ENCODE data around the gene LIPE.

GRCh38 chr19:42367929-42368328 is 59.3 kb downstream of the LIPE start:
- TF ChIP-seq, protein P1, sequence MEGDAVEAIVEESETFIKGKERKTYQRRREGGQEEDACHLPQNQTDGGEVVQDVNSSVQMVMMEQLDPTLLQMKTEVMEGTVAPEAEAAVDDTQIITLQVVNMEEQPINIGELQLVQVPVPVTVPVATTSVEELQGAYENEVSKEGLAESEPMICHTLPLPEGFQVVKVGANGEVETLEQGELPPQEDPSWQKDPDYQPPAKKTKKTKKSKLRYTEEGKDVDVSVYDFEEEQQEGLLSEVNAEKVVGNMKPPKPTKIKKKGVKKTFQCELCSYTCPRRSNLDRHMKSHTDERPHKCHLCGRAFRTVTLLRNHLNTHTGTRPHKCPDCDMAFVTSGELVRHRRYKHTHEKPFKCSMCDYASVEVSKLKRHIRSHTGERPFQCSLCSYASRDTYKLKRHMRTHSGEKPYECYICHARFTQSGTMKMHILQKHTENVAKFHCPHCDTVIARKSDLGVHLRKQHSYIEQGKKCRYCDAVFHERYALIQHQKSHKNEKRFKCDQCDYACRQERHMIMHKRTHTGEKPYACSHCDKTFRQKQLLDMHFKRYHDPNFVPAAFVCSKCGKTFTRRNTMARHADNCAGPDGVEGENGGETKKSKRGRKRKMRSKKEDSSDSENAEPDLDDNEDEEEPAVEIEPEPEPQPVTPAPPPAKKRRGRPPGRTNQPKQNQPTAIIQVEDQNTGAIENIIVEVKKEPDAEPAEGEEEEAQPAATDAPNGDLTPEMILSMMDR (IDR thresholded peaks at IDR 0.05) = no peak
- TF ChIP-seq POLR2A (IDR thresholded peaks at IDR 0.05) = no peak

Measured in adrenal gland (tissue), 5 donors.